ENCODE data around the gene TMEM273. TPM values are rescaled to one million over a fixed set of nuclear protein-coding genes. Genes with fewer than 3 reads are reported as not detected.

The TMEM273 gene
- total RNA-seq, 1 experiment from 2014 or later = 0.09 TPM

GRCh38 chr10:49165821-49166483 is 22.2 kb downstream of the TMEM273 start:
- CTCF ChIA-PET = no interaction called here
- DNase-seq (ENCODE audit: low spot score) (no peak), ATAC-seq (no peak)
- Mint-ChIP-seq H3K27ac (no peak overlapping the region), H3K4me1 (peaks cover 17% of the 10 kb centered on the region), H3K9me3 (no peaks in the 10 kb centered on the region), H3K36me3 (no peaks in the 10 kb centered on the region), H3K27me3 (ENCODE audit: low read depth) (peaks cover 4% of the 10 kb centered on the region; the same call in 1 of the 2 replicates), H3K4me3 (no peak overlapping the region)
- TF ChIP-seq ZNF263 (CRISPR knock-in tag; IDR thresholded peaks at IDR 0.05; ENCODE audit: low read depth) = no peak
- no peak for TF ChIP-seq ZNF425 (CRISPR knock-in tag; conservative IDR thresholded peaks at IDR 0.05)
- no peak for TF ChIP-seq USF1 (CRISPR knock-in tag; IDR thresholded peaks at IDR 0.05)
- no peak for TF ChIP-seq ZMAT4 (CRISPR knock-in tag; IDR thresholded peaks at IDR 0.05)
- no peak for TF ChIP-seq OVOL2 (CRISPR knock-in tag; IDR thresholded peaks at IDR 0.05; ENCODE audit: borderline replicate concordance)
- TF ChIP-seq ZSCAN18 (CRISPR knock-in tag; IDR thresholded peaks at IDR 0.05) = no peak
- TF ChIP-seq NR2C2 (CRISPR knock-in tag; IDR thresholded peaks at IDR 0.05) = no peak
- no peak for TF ChIP-seq AR (CRISPR knock-in tag; IDR thresholded peaks at IDR 0.05)
- TF ChIP-seq ZBTB21 (CRISPR knock-in tag; IDR thresholded peaks at IDR 0.05; ENCODE audit: borderline replicate concordance) = no peak
- no peak for TF ChIP-seq ATF6 (CRISPR knock-in tag; IDR thresholded peaks at IDR 0.05)
- TF ChIP-seq FOXP4 (CRISPR knock-in tag; IDR thresholded peaks at IDR 0.05) = no peak
- TF ChIP-seq FOXP1 (CRISPR knock-in tag; IDR thresholded peaks at IDR 0.05; ENCODE audit: borderline replicate concordance) = no peak
- TF ChIP-seq TEAD1 (CRISPR knock-in tag; IDR thresholded peaks at IDR 0.05) = no peak
- no peak for TF ChIP-seq TP53 (CRISPR knock-in tag; IDR thresholded peaks at IDR 0.05)
- no peak for TF ChIP-seq E2F4 (CRISPR knock-in tag; IDR thresholded peaks at IDR 0.05; ENCODE audit: borderline replicate concordance, low read depth)
- TF ChIP-seq GTF2I (CRISPR knock-in tag; conservative IDR thresholded peaks at IDR 0.05) = no peak
- TF ChIP-seq IRF2 (CRISPR knock-in tag; IDR thresholded peaks at IDR 0.05; ENCODE audit: borderline replicate concordance, low read depth) = no peak
- no peak for TF ChIP-seq MXD4 (CRISPR knock-in tag; IDR thresholded peaks at IDR 0.05; ENCODE audit: borderline replicate concordance)
- no peak for TF ChIP-seq USF2 (CRISPR knock-in tag; IDR thresholded peaks at IDR 0.05)
- POLR2A ChIA-PET = no interaction called here
